Pancreas (tissue), 10 donors: ENCODE data around the gene HOXB1. TPM values are rescaled to one million over a fixed set of nuclear protein-coding genes. Genes with fewer than 3 reads are reported as not detected.

Experiments used
- ATAC-seq, 4 donors: fragments of 200-7000 bp; cut with Tn5 transposase; one replicate each; pipeline versions ENCODE4 v1.8.0 to v1.9.1; 2020; ENCODE audit warnings: mild to moderate bottlenecking in 4 of 4, moderate library complexity in 4 of 4
- DNase-seq, 6 donors: peaks; one replicate each; pipeline ENCODE4 v3.0.0-alpha.2; 2020
- FAIRE-seq: peaks from 2 replicates; lab custom pipeline; 2012; peaks lifted over from hg19 to GRCh38; lab: Jason Lieb, UNC
- H3K27ac ChIP-seq, 4 donors: fragments of 200-600 bp; sonication (generic); 1 replicate in 3 of 4; 2 replicates in 1 of 4; pipeline versions ENCODE4 v1.5.0 to v1.8.0; 2020
- H3K27me3 ChIP-seq, 4 donors: fragments of 200-600 bp; one replicate each; pipeline ENCODE4 v1.8.0; 2021
- H3K36me3 ChIP-seq, 3 donors: fragments of 200-600 bp; sonication (generic) in 1 of 3; one replicate each; pipeline versions ENCODE4 v1.5.0 to v1.8.0; 2020 to 2021
- H3K4me1 ChIP-seq, 3 donors: fragments of 200-600 bp; one replicate each; pipeline ENCODE4 v1.8.0; 2021
- H3K4me3 ChIP-seq, 4 donors: fragments of 200-600 bp; sonication (generic) in 2 of 4; one replicate each; pipeline versions ENCODE4 v1.5.0 to v1.8.0; 2020 to 2021
- H3K9me3 ChIP-seq, 4 donors: fragments of 200-600 bp; one replicate each; pipeline ENCODE4 v1.8.0; 2021
- WGBS, 2 donors: extraction: QIAGEN DNeasy Blood & Tissue Kit; methylation state at CpG; one replicate each; pipeline ENCODE4 v1.1.7; 2013; 5-methylcytosine and 5-hydroxymethylcytosine counted together
- intact Hi-C, 3 donors: fragments of 100-400 bp; cut with DNase I; formaldehyde crosslinking; loops; one replicate each; pipeline versions ENCODE4 v1.11.1 to v1.14.2; 2022
- polyA plus RNA-seq, 2 donors: library from polyadenylated mRNA; stranded (reverse); fragments of 200-250 nt; gene quantifications; one replicate each; pipeline ENCODE4 v1.2.3, GENCODE V29; 2013
- total RNA-seq, 6 donors: library from RNA; stranded (reverse); fragmentation: NEBNext Ultra II Directional in 4 of 6; extraction: Animal tissue kit (Norgen Biotek cat#: 25700) in 4 of 6; gene quantifications; one replicate each; pipeline versions ENCODE4 v1.2.1 to v1.2.4, GENCODE V29; 2021 to 2023
- TF ChIP-seq, protein P1 (sequence below), 4 donors: fragments of 200-600 bp; sonication (generic) in 3 of 4; IDR thresholded peaks; one replicate each; pipeline versions ENCODE4 v1.5.0 to v1.8.0; 2021; ENCODE audit warnings: antibody characterized with exemption in 4 of 4
- donor health status: healthy with polysubstance abuse.
- donor health status: DM: no; HTN: no; CAD: no; lungs with moderate emphysema.
- donor health status: DM: no; HTN: no; CAD: no.
- donor health status: control.
- donor health status: control.
- donor health status: Bipolar disorder and iron deficiency.
- donor health status: DM: yes; HTN: yes; CAD: no.
- donor health status: DM: no; HTN: no; CAD: no.
- donor health status: DM: no; HTN: no; CAD: no.
- donor health status: DM: yes; HTN: yes; CAD: no.

The HOXB1 gene
- total and polyA plus RNA-seq, 8 donors = not detected

DNA sequence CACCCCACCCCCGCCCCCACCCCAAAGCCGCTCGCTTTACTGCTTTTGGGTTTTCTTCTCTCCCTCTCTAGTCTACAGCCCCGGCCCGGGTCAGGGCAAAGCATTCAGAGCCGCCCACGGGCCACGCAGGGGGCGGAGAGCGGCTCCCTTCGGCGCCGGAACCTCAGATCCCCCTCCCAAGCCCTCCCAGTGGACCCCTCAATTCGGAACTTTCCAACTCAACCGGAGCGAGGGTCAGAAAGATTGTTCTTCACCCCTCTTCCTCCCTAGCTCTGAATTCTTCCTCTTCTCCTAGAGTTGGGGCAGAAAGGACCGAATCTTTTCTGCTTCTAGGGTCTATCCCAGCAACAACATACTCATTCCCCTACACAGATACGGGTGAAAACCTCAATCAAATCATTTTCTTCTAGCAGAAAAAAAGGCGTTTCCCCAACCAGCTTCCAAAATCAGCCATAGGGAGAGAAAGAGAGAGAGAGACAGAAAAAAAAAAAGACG, 13.1 kb upstream of the HOXB1 start:
- Histone ChIP-seq H3K27ac (peak overlapping the region in 2 of 4 donors; percentile 69 to 72), H3K27me3 (peaks cover 0 to 32% (median 2%) of the 10 kb centered on the region in 4 donors), H3K4me1 (no peaks in the 10 kb centered on the region), H3K4me3 (peak overlapping the region; percentile 23 to 54 (median 32)), H3K36me3 (no peaks in the 10 kb centered on the region), H3K9me3 (no peaks in the 10 kb centered on the region)
- 10 to 12% methylated on average over 19 to 20 of the region's 20 CpGs for WGBS, 2 donors
- intact Hi-C loops = no loop called here
- ATAC-seq (peak in 3 of 4 donors; percentile 16 to 20 (median 17)), DNase-seq (no peak), FAIRE-seq (no peak)
- TF ChIP-seq, protein P1, sequence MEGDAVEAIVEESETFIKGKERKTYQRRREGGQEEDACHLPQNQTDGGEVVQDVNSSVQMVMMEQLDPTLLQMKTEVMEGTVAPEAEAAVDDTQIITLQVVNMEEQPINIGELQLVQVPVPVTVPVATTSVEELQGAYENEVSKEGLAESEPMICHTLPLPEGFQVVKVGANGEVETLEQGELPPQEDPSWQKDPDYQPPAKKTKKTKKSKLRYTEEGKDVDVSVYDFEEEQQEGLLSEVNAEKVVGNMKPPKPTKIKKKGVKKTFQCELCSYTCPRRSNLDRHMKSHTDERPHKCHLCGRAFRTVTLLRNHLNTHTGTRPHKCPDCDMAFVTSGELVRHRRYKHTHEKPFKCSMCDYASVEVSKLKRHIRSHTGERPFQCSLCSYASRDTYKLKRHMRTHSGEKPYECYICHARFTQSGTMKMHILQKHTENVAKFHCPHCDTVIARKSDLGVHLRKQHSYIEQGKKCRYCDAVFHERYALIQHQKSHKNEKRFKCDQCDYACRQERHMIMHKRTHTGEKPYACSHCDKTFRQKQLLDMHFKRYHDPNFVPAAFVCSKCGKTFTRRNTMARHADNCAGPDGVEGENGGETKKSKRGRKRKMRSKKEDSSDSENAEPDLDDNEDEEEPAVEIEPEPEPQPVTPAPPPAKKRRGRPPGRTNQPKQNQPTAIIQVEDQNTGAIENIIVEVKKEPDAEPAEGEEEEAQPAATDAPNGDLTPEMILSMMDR (IDR thresholded peaks at IDR 0.05) = no peak

DNA sequence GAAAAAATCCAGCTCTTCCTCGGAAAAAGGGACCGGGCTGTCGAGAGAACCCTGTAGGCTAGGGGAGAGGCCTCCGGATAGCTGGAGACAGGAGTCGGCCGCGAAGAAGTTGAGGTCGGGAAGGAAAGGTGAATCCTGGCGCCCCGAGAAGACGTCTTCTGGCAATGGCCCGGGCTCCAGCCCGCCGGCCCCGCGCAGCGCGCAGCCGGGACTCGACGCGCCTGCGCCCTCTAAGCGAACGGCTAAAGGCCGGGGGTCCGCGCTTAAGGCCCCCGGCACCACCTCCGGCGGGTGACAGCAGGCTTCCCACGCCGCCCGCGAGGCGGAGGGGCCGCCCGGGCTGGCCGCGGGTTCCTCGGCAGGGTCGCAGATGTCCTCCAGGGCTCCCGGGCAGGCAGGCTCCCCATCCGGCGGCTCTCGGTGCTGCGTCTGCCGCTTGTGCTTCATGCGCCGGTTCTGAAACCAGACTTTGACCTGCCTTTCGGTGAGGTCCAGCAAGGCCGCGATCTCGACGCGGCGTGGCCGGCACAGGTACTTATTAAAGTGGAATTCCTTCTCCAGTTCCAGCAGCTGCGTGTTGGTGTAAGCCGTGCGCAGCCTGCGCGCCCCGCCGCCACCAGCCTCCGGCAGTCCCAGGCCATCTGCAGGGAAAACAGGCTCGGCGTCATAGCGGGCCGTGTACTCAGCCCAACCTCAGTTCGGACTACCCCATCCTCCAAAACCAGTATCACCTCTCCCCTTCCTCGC, 12.5 kb upstream of the HOXB1 start:
- WGBS, 2 donors = 2 to 3% methylated on average over 64 to 72 of the region's 72 CpGs
- DNase-seq (peak in 2 of 6 donors; percentile 72 to 73), FAIRE-seq (no peak), ATAC-seq (peak; percentile 44 to 54 (median 46))
- H3K9me3 ChIP-seq = no peaks in the 10 kb centered on the region
- H3K4me3 ChIP-seq = peak overlapping the region; percentile 23 to 54 (median 32)
- peak overlapping the region in 2 of 4 donors; percentile 69 to 72 for H3K27ac ChIP-seq
- peaks cover 0 to 32% (median 2%) of the 10 kb centered on the region in 4 donors for H3K27me3 ChIP-seq
- no peaks in the 10 kb centered on the region for H3K36me3 ChIP-seq
- TF ChIP-seq, protein P1 (IDR thresholded peaks at IDR 0.05) = no peak
- intact Hi-C loops = no loop called here
- H3K4me1 ChIP-seq = no peaks in the 10 kb centered on the region

DNA sequence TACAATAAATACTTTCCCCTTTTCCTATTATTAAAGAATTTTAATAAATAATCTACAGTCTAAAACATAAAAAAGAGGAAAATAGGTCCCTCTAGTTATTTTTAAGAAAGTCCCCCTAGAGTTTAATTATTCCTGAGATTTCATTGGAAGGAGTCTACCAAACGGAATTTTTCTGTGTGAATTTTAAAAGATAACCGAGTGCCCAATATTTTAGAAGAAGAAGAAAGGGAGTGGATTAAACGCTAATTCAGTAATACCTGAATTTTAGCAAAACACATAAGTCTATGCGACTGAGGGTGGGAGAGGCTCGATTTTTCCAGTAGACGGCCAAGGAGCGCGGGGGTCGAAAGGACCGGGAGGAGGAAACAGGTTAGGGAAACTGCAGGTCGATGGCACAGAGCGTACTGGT, 11.9 kb upstream of the HOXB1 start:
- FAIRE-seq = no peak

DNA sequence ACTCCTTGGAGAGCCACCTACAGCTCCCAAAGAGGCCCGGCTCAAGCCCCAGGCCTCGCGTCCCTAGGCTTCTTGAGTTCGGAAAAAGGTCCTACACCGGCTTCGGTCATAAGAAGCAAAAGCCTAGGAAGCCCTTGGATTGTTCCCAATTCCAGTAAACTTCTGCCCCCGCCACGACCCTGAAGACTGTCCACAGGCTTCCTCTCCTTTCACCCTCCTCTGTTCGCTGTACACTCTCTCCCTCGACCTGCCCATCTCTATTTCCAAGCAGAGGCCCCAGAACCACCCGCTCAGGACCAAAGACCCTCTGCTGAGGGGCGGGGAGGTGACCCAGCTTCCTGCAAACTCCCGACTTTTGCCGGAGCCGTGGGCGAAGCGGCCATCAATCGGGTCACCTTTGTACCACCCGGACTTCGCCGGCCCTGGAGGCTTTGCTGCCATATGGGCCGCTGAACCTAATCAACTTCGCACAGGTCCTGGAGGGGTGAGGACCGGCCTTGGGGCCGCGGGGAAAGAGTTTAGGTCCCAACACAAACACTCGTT, 11.4 kb upstream of the HOXB1 start:
- Histone ChIP-seq H3K4me3 (peak overlapping the region; percentile 8 to 54 (median 25)), H3K9me3 (no peaks in the 10 kb centered on the region), H3K4me1 (no peaks in the 10 kb centered on the region), H3K36me3 (no peaks in the 10 kb centered on the region), H3K27me3 (peaks cover 0 to 32% (median 0%) of the 10 kb centered on the region in 4 donors), H3K27ac (peak overlapping the region in 2 of 4 donors; percentile 70 to 72)
- FAIRE-seq (no peak), ATAC-seq (peak in 1 of 4 donors; percentile 11), DNase-seq (no peak)
- TF ChIP-seq, protein P1 (IDR thresholded peaks at IDR 0.05) = no peak
- intact Hi-C loops = no loop called here
- 16 to 19% methylated on average over 27 of the region's 27 CpGs for WGBS, 2 donors

More for the DNA sequence above, 11.9 kb upstream of the HOXB1 start:
- H3K27me3 ChIP-seq = peaks cover 0 to 32% (median 0%) of the 10 kb centered on the region in 4 donors
- peak overlapping the region in 2 of 4 donors; percentile 70 to 72 for H3K27ac ChIP-seq
- no peaks in the 10 kb centered on the region for H3K36me3 ChIP-seq
- H3K9me3 ChIP-seq = no peaks in the 10 kb centered on the region
- H3K4me1 ChIP-seq = no peaks in the 10 kb centered on the region
- intact Hi-C loops = no loop called here
- ATAC-seq (no peak), DNase-seq (no peak)
- TF ChIP-seq, protein P1 (IDR thresholded peaks at IDR 0.05) = no peak
- H3K4me3 ChIP-seq = peak overlapping the region; percentile 23 to 54 (median 32)
- WGBS, 2 donors = 9 to 11% methylated on average over 12 of the region's 12 CpGs
